HepG2 (cell line): ENCODE measurements around the gene ITGA7. TPM values are rescaled to one million over a fixed set of nuclear protein-coding genes. Genes with fewer than 3 reads are reported as not detected.

Experiments used
- DZIP1 ChIP-seq: sonication (generic); formaldehyde crosslinking; IDR thresholded peaks from 2 replicates; pipeline ENCODE4 v1.5.0; 2020; ENCODE audit warnings: mild to moderate bottlenecking, missing genetic modification reagents
- E2F2 ChIP-seq: sonication (generic); formaldehyde crosslinking; IDR thresholded peaks from 2 replicates; pipeline ENCODE4 v1.4.0; 2020; ENCODE audit warnings: missing genetic modification reagents, borderline replicate concordance
- EHMT2 ChIP-seq: fragments of 200-600 bp; sonication (generic); IDR thresholded peaks from 2 replicates; pipeline ENCODE4 v1.7.0; 2017; ENCODE audit warnings: antibody characterized with exemption, low read depth, low read length, borderline replicate concordance
- HNRNPK ChIP-seq: fragments of 200-400 bp; formaldehyde crosslinking; IDR thresholded peaks from 2 replicates; pipeline ENCODE4 v1.6.1; 2018; ENCODE audit warnings: low read length, low read depth, moderate library complexity, mild to moderate bottlenecking; ENCODE audit not compliant: poor library complexity, severe bottlenecking
- HOXA5 ChIP-seq: sonication (generic); formaldehyde crosslinking; IDR thresholded peaks from 2 replicates; pipeline ENCODE4 v1.4.0; 2020; ENCODE audit warnings: missing genetic modification reagents
- KMT2B ChIP-seq: IDR thresholded peaks from 2 replicates; pipeline ENCODE4 v1.6.1; 2016; ENCODE audit warnings: missing genetic modification reagents, missing compliant biosample characterization
- NFATC3 ChIP-seq: sonication (generic); formaldehyde crosslinking; IDR thresholded peaks from 2 replicates; pipeline ENCODE4 v1.5.1; 2020; ENCODE audit warnings: mild to moderate bottlenecking, missing genetic modification reagents
- NRL ChIP-seq: sonication (generic); formaldehyde crosslinking; IDR thresholded peaks from 2 replicates; pipeline ENCODE4 v1.5.0; 2020; ENCODE audit warnings: missing genetic modification reagents, mild to moderate bottlenecking, moderate library complexity, borderline replicate concordance
- RFX5 ChIP-seq: IDR thresholded peaks from 2 replicates; pipeline ENCODE4 v1.6.1; 2011; ENCODE audit warnings: low read depth, low read length, improper control_type of control experiment
- RFXAP ChIP-seq: sonication (generic); formaldehyde crosslinking; IDR thresholded peaks from 2 replicates; pipeline ENCODE4 v1.4.0; 2020; ENCODE audit warnings: missing genetic modification reagents, borderline replicate concordance
- SALL1 ChIP-seq: sonication (generic); formaldehyde crosslinking; IDR thresholded peaks from 2 replicates; pipeline ENCODE4 v1.8.0; 2022; ENCODE audit warnings: mild to moderate bottlenecking, missing genetic modification reagents
- SATB2 ChIP-seq: sonication (generic); formaldehyde crosslinking; IDR thresholded peaks from 2 replicates; pipeline ENCODE4 v1.5.0; 2020; ENCODE audit warnings: missing genetic modification reagents
- TEAD2 ChIP-seq: sonication (generic); formaldehyde crosslinking; IDR thresholded peaks from 2 replicates; pipeline ENCODE4 v1.9.0; 2021; ENCODE audit warnings: missing genetic modification reagents
- TP53 ChIP-seq: sonication (generic); formaldehyde crosslinking; conservative IDR thresholded peaks from 2 replicates; pipeline ENCODE4 v1.4.0; 2020; ENCODE audit warnings: missing genetic modification reagents
- YY1 ChIP-seq: IDR thresholded peaks from 2 replicates; pipeline ENCODE4 v1.6.1; 2011; ENCODE audit warnings: low read length, low read depth, moderate library complexity, mild to moderate bottlenecking; ENCODE audit not compliant: insufficient read depth, insufficient replicate concordance
- ZBTB25 ChIP-seq: IDR thresholded peaks from 2 replicates; pipeline ENCODE4 v1.6.1; 2018; ENCODE audit warnings: missing genetic modification reagents
- ZBTB33 ChIP-seq: sonication (generic); formaldehyde crosslinking; IDR thresholded peaks from 2 replicates; pipeline ENCODE4 v1.4.0; 2020; ENCODE audit warnings: missing genetic modification reagents
- ZNF530 ChIP-seq: sonication (generic); formaldehyde crosslinking; IDR thresholded peaks from 2 replicates; pipeline ENCODE4 v1.5.0; 2020; ENCODE audit warnings: low read depth, mild to moderate bottlenecking, missing genetic modification reagents
- ZNF567 ChIP-seq: sonication (generic); formaldehyde crosslinking; IDR thresholded peaks from 2 replicates; pipeline ENCODE4 v1.8.1; 2023; ENCODE audit warnings: mild to moderate bottlenecking, missing genetic modification reagents, borderline replicate concordance
- ZNF580 ChIP-seq: IDR thresholded peaks from 2 replicates; pipeline ENCODE4 v1.6.1; 2016; ENCODE audit warnings: low read depth, borderline replicate concordance
- ZNF605 ChIP-seq: sonication (generic); formaldehyde crosslinking; IDR thresholded peaks from 2 replicates; pipeline ENCODE4 v1.8.0; 2022; ENCODE audit warnings: mild to moderate bottlenecking, missing genetic modification reagents
- polyA plus RNA-seq, 8 experiments: library from polyadenylated mRNA; depleted of rRNA in 3 of 8; stranded (reverse) in 7 of 8; unstranded in 1 of 8; fragments of >200 nt; fragmentation: Illumina TruSeq in 4 of 8; extraction: Trizol in 4 of 8; gene quantifications; 2 replicates each; pipeline versions ENCODE4 v1.2.1 to v1.2.3, GENCODE V29; 2011 to 2016; ENCODE audit warnings: low read depth in 4 of 8, missing spikeins in 1 of 8, mixed read lengths in 1 of 8; ENCODE audit not compliant: insufficient read depth in 1 of 8
- total RNA-seq, 5 experiments: library from RNA; depleted of rRNA; stranded (reverse); fragments of >200 nt; fragmentation: Illumina TruSeq; extraction: Trizol; gene quantifications; 2 replicates each; pipeline ENCODE4 v1.2.3, GENCODE V29; 2016; ENCODE audit warnings: low read depth in 1 of 5

The ITGA7 gene
- total and polyA plus RNA-seq, 2 of the 13 experiments (the other 11 are each of a cell fraction or from before 2014, with no cell fraction given), result 0.65 to 0.75 TPM

- TF ChIP-seq DZIP1 (CRISPR knock-in tag) (no peak), ZNF580 (CRISPR knock-in tag) (no peak), RFXAP (CRISPR knock-in tag) (no peak), ZBTB25 (peak; percentile 38; the same call in 1 of the 2 replicates), TEAD2 (CRISPR knock-in tag) (no peak), HOXA5 (CRISPR knock-in tag) (peak; percentile 66; the same call in 1 of the 2 replicates), SATB2 (no peak), ZNF605 (peak; percentile 93), NRL (CRISPR knock-in tag) (no peak; the same call in 1 of the 2 replicates), ZNF530 (CRISPR knock-in tag) (no peak), ZNF567 (CRISPR knock-in tag) (no peak), TP53 (CRISPR knock-in tag) (no peak), KMT2B (CRISPR knock-in tag) (peak; percentile 37; the same call in 1 of the 2 replicates), E2F2 (CRISPR knock-in tag) (no peak), RFX5 (no peak), ZBTB33 (CRISPR knock-in tag) (0 out of 2 replicates have a peak, but pooled peaks have one; percentile 8), YY1 (no peak), NFATC3 (CRISPR knock-in tag) (no peak), EHMT2 (no peak), HNRNPK (no peak), SALL1 (CRISPR knock-in tag) (peak; percentile 76)
Observed at GRCh38 chr12:55681142-55682077, 26.3 kb downstream of the ITGA7 start (continued).
